ENCODE measurements around the gene ESR1.

DNA sequence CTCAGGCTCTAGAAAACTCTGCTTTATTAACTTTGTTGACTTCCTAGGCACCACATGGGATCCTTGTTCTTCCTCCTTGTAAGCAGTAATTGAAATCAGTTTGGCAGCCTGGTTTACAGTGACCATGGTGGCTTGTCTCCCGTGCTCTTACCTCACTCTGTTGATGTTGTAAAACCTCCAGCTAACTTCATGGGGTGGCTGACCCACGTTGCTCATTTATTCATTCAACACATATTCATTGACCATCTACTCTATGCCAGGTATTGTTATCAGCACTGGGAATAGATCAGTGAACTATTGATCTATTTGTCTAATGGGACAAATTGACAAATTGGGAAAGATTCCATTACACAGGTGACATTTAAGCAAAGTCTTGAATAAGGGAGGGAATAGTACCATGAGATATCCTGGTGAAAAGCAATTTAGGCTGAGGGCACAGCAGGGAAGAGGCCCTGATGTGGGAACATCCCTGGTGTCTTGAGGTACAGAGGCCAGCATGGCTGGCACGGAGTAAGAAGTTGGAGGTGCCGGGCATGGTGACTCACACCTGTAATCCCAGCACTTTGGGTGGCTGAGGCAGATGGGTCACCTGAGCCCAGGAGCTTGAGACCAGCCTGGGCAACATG lies 19.1 kb downstream of the ESR1 start:
- TF ChIP-seq, protein P1, sequence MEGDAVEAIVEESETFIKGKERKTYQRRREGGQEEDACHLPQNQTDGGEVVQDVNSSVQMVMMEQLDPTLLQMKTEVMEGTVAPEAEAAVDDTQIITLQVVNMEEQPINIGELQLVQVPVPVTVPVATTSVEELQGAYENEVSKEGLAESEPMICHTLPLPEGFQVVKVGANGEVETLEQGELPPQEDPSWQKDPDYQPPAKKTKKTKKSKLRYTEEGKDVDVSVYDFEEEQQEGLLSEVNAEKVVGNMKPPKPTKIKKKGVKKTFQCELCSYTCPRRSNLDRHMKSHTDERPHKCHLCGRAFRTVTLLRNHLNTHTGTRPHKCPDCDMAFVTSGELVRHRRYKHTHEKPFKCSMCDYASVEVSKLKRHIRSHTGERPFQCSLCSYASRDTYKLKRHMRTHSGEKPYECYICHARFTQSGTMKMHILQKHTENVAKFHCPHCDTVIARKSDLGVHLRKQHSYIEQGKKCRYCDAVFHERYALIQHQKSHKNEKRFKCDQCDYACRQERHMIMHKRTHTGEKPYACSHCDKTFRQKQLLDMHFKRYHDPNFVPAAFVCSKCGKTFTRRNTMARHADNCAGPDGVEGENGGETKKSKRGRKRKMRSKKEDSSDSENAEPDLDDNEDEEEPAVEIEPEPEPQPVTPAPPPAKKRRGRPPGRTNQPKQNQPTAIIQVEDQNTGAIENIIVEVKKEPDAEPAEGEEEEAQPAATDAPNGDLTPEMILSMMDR (conservative IDR thresholded peaks at IDR 0.05; ENCODE audit: low read length) = no peak
- no peak for TF ChIP-seq EZH2phosphoT487 (IDR thresholded peaks at IDR 0.05; ENCODE audit: borderline replicate concordance, low read depth, low read length)
